Neural cell (in vitro differentiated cells): ENCODE measurements around the gene DNAH3. TPM values are rescaled to one million over a fixed set of nuclear protein-coding genes. Genes with fewer than 3 reads are reported as not detected.

Source experiments
- H2AFZ ChIP-seq: fragments of 200-600, 300-800 bp; sonication (generic), shearing (Covaris generic); 2 replicates; pipeline ENCODE4 v1.6.0; 2014; ENCODE audit warnings: low read depth, mild to moderate bottlenecking, antibody characterized with exemption, low read length, moderate library complexity
- H3F3A ChIP-seq: fragments of 200-600 bp; shearing (Covaris generic); 2 replicates; pipeline ENCODE4 v1.6.1; 2016; ENCODE audit warnings: mild to moderate bottlenecking, moderate library complexity, mixed read lengths, antibody characterized with exemption, low read length; ENCODE audit not compliant: insufficient read depth, poor library complexity, severe bottlenecking
- H3K27ac ChIP-seq: fragments of 200-600, 300-800 bp; sonication (generic), shearing (Covaris generic); 2 replicates; pipeline ENCODE4 v1.5.1; 2014; ENCODE audit warnings: mild to moderate bottlenecking, low read length, moderate library complexity
- H3K27me3 ChIP-seq: fragments of 300-800, 200-600 bp; sonication (generic), shearing (Covaris generic); 2 replicates; pipeline ENCODE4 v1.6.0; 2014; ENCODE audit warnings: mild to moderate bottlenecking, low read depth, low read length, moderate library complexity; ENCODE audit not compliant: insufficient read depth
- H3K36me3 ChIP-seq: fragments of 300-800, 200-600 bp; sonication (generic), shearing (Covaris generic); 2 replicates; pipeline ENCODE4 v1.5.1; 2014; ENCODE audit warnings: mild to moderate bottlenecking, antibody characterized with exemption, low read length, moderate library complexity; ENCODE audit not compliant: insufficient read depth
- H3K4me2 ChIP-seq: fragments of 300-800, 200-600 bp; sonication (generic), shearing (Covaris generic); 2 replicates; pipeline ENCODE4 v1.6.0; 2014; ENCODE audit warnings: mild to moderate bottlenecking, low read length
- H3K4me3 ChIP-seq: fragments of 300-800, 200-600 bp; sonication (generic), shearing (Covaris generic); 2 replicates; pipeline ENCODE4 v1.5.1; 2014; ENCODE audit warnings: mild to moderate bottlenecking, low read length, moderate library complexity
- H3K79me2 ChIP-seq: fragments of 200-600 bp; shearing (Covaris generic); replicated peaks from 2 replicates; pipeline ENCODE4 v1.6.0; 2014; ENCODE audit warnings: mild to moderate bottlenecking, low read length, moderate library complexity; ENCODE audit not compliant: insufficient read depth
- H3K9ac ChIP-seq: fragments of 300-800, 200-600 bp; sonication (generic), shearing (Covaris generic); 2 replicates; pipeline ENCODE4 v1.6.1; 2016; ENCODE audit warnings: mild to moderate bottlenecking, low read length, mixed read lengths
- H3K9me2 ChIP-seq: fragments of 200-600 bp; shearing (Covaris generic); 2 replicates; pipeline ENCODE4 v1.6.1; 2016; ENCODE audit warnings: mild to moderate bottlenecking, low read length, mixed read lengths; ENCODE audit not compliant: insufficient read depth
- H3K9me3 ChIP-seq: fragments of 200-600, 300-800 bp; sonication (generic), shearing (Covaris generic); 2 replicates; pipeline ENCODE4 v1.6.1; 2016; ENCODE audit warnings: mild to moderate bottlenecking, mixed run types, low read length, moderate library complexity, mixed read lengths
- H4K20me1 ChIP-seq: fragments of 200-600 bp; shearing (Covaris generic); 2 replicates; pipeline ENCODE4 v1.6.1; 2016; ENCODE audit warnings: mild to moderate bottlenecking, mixed run types; ENCODE audit not compliant: insufficient read depth
- EP300 ChIP-seq: fragments of 450-650 bp; conservative IDR thresholded peaks from 2 replicates; pipeline ENCODE4 v1.6.1; 2014; ENCODE audit warnings: antibody characterized with exemption, mild to moderate bottlenecking, moderate library complexity; ENCODE audit not compliant: poor library complexity, severe bottlenecking
- EZH2 ChIP-seq: fragments of 200-600, 300-800 bp; shearing (Covaris generic), sonication (generic); IDR thresholded peaks from 2 replicates; pipeline ENCODE4 v1.6.1; 2014; ENCODE audit warnings: antibody characterized with exemption, low read length, borderline replicate concordance, mild to moderate bottlenecking; ENCODE audit not compliant: insufficient read depth, poor library complexity, severe bottlenecking
- MXI1 ChIP-seq: fragments of 450-650 bp; conservative IDR thresholded peaks from 2 replicates; pipeline ENCODE4 v1.6.1; 2014; ENCODE audit warnings: antibody characterized with exemption, mild to moderate bottlenecking; ENCODE audit not compliant: poor library complexity, severe bottlenecking
- POLR2AphosphoS5 ChIP-seq: IDR thresholded peaks from 2 replicates; pipeline ENCODE4 v1.6.1; 2012
- RAD21 ChIP-seq: fragments of 450-650 bp; conservative IDR thresholded peaks from 2 replicates; pipeline ENCODE4 v1.6.1; 2014; ENCODE audit warnings: antibody characterized with exemption, mild to moderate bottlenecking, moderate library complexity
- SMC3 ChIP-seq: fragments of 450-650 bp; conservative IDR thresholded peaks from 2 replicates; pipeline ENCODE4 v1.6.1; 2014; ENCODE audit warnings: antibody characterized with exemption, mild to moderate bottlenecking, moderate library complexity; ENCODE audit not compliant: poor library complexity
- TAF1 ChIP-seq: IDR thresholded peaks from 2 replicates; pipeline ENCODE4 v1.6.1; 2012; ENCODE audit warnings: low read depth
- polyA plus RNA-seq: library from polyadenylated mRNA; depleted of rRNA; stranded (reverse); fragments of >200 nt; gene quantifications from 2 replicates; pipeline ENCODE4 v1.2.3, GENCODE V29; 2014
- TF ChIP-seq, protein P1 (sequence below): IDR thresholded peaks from 2 replicates; pipeline ENCODE4 v1.6.1; 2012; ENCODE audit warnings: borderline replicate concordance
- TF ChIP-seq, protein P2 (sequence below): fragments of 450-650 bp; IDR thresholded peaks from 2 replicates; pipeline ENCODE4 v1.5.1; 2014; ENCODE audit warnings: antibody characterized with exemption, mild to moderate bottlenecking, moderate library complexity; ENCODE audit not compliant: poor library complexity, severe bottlenecking

DNAH3 gene
- polyA plus RNA-seq, 1 donor from 2014 or later, result 0.06 TPM

DNA sequence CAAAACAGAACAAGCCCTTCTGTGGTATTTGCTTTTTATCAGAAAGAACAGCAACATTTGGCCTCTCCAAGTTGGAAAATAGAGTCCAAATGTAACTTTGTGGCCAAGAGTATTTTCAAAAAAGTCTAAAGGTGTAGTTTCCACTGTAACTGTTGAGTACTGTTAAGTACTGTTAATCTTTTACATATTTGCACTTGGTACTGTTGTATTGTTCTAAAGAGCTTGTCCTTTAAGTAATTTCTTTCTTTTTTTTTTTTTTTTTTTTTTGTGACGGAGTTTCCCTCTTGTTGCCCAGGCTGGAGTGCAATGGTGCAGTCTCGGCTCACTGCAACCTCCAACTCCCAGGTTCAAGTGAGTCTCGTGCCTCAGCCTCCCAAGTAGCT is 29.3 kb upstream of the DNAH3 start:
- H3K27ac ChIP-seq, result no peak overlapping the region
- no peak overlapping the region for H2AFZ ChIP-seq
- no peak for TF ChIP-seq POLR2AphosphoS5
- no peak for TF ChIP-seq RAD21
- TF ChIP-seq, protein P1, sequence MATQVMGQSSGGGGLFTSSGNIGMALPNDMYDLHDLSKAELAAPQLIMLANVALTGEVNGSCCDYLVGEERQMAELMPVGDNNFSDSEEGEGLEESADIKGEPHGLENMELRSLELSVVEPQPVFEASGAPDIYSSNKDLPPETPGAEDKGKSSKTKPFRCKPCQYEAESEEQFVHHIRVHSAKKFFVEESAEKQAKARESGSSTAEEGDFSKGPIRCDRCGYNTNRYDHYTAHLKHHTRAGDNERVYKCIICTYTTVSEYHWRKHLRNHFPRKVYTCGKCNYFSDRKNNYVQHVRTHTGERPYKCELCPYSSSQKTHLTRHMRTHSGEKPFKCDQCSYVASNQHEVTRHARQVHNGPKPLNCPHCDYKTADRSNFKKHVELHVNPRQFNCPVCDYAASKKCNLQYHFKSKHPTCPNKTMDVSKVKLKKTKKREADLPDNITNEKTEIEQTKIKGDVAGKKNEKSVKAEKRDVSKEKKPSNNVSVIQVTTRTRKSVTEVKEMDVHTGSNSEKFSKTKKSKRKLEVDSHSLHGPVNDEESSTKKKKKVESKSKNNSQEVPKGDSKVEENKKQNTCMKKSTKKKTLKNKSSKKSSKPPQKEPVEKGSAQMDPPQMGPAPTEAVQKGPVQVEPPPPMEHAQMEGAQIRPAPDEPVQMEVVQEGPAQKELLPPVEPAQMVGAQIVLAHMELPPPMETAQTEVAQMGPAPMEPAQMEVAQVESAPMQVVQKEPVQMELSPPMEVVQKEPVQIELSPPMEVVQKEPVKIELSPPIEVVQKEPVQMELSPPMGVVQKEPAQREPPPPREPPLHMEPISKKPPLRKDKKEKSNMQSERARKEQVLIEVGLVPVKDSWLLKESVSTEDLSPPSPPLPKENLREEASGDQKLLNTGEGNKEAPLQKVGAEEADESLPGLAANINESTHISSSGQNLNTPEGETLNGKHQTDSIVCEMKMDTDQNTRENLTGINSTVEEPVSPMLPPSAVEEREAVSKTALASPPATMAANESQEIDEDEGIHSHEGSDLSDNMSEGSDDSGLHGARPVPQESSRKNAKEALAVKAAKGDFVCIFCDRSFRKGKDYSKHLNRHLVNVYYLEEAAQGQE, result no peak
- TF ChIP-seq EZH2, result no peak
- no peak overlapping the region for H3K9ac ChIP-seq
- no peaks in the 10 kb centered on the region for H3F3A ChIP-seq
- H3K79me2 ChIP-seq, result no peaks in the 10 kb centered on the region
- H3K9me2 ChIP-seq, result no peaks in the 10 kb centered on the region
- H3K27me3 ChIP-seq, result no peaks in the 10 kb centered on the region
- H3K4me2 ChIP-seq, result no peak overlapping the region
- H3K36me3 ChIP-seq, result no peaks in the 10 kb centered on the region
- no peaks in the 10 kb centered on the region for H4K20me1 ChIP-seq
- peaks cover 7% of the 10 kb centered on the region for H3K9me3 ChIP-seq
- no peak overlapping the region for H3K4me3 ChIP-seq

DNA sequence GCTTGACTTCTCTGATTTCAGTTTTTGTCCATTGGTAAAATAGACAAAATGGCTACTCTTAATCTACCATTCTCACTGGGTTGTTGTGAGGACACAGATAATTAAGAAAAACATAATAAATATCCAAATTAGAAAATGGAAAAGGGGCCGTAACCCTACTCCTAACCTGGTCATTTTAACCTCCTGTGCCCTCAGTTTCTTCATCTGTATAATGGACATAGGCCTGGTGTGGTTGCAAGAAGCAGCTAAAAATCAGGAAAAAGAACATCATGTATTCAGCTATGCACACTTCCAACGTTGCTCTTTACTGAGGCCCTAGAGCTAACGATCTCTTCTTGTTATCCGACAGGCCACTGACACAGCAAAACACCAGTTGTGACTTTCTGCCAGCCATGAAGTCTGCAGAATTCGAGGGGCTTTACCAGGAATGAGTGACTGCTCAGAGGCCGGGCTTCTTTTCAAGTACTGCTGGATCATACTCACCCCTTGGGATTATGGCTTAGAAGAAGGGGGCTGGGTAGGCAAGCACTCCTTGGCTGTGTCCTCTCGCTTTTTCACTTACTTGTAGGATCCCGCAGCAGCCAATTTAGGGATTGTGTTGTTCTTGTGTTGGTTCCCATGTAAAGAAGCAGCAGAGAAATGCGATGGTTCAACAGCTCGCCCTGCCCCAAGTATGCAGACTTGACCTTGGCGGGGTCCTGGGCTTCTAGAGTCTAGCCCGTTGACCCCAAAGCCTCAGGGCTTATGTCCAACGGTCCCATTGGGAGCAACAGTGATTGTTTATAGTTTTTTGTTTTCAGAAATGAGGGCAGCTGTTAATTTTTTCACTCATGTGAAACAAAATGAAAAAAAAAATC is 28.7 kb upstream of the DNAH3 start:
- Histone ChIP-seq H3K27me3 (no peaks in the 10 kb centered on the region), H4K20me1 (no peaks in the 10 kb centered on the region), H3K4me2 (no peak overlapping the region), H3F3A (no peaks in the 10 kb centered on the region), H2AFZ (no peak overlapping the region), H3K9me3 (peaks cover 7% of the 10 kb centered on the region), H3K4me3 (no peak overlapping the region), H3K79me2 (no peaks in the 10 kb centered on the region), H3K9me2 (no peaks in the 10 kb centered on the region), H3K9ac (no peak overlapping the region), H3K27ac (no peak overlapping the region), H3K36me3 (no peaks in the 10 kb centered on the region)
- TF ChIP-seq MXI1 (no peak), SMC3 (no peak), POLR2AphosphoS5 (no peak), EZH2 (no peak), EP300 (no peak), TAF1 (no peak), RAD21 (no peak)
- TF ChIP-seq, protein P1, result no peak
- TF ChIP-seq, protein P2, sequence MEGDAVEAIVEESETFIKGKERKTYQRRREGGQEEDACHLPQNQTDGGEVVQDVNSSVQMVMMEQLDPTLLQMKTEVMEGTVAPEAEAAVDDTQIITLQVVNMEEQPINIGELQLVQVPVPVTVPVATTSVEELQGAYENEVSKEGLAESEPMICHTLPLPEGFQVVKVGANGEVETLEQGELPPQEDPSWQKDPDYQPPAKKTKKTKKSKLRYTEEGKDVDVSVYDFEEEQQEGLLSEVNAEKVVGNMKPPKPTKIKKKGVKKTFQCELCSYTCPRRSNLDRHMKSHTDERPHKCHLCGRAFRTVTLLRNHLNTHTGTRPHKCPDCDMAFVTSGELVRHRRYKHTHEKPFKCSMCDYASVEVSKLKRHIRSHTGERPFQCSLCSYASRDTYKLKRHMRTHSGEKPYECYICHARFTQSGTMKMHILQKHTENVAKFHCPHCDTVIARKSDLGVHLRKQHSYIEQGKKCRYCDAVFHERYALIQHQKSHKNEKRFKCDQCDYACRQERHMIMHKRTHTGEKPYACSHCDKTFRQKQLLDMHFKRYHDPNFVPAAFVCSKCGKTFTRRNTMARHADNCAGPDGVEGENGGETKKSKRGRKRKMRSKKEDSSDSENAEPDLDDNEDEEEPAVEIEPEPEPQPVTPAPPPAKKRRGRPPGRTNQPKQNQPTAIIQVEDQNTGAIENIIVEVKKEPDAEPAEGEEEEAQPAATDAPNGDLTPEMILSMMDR, result no peak
